Neural cell (in vitro differentiated cells): ENCODE data around the gene MAP3K14. TPM values are rescaled to one million over a fixed set of nuclear protein-coding genes. Genes with fewer than 3 reads are reported as not detected.

ENCODE experiments used
- H2AFZ ChIP-seq: fragments of 200-600, 300-800 bp; sonication (generic), shearing (Covaris generic); 2 replicates; pipeline ENCODE4 v1.6.0; 2014; ENCODE audit warnings: low read depth, mild to moderate bottlenecking, antibody characterized with exemption, low read length, moderate library complexity
- H3F3A ChIP-seq: fragments of 200-600 bp; shearing (Covaris generic); 2 replicates; pipeline ENCODE4 v1.6.1; 2016; ENCODE audit warnings: mild to moderate bottlenecking, moderate library complexity, mixed read lengths, antibody characterized with exemption, low read length; ENCODE audit not compliant: insufficient read depth, poor library complexity, severe bottlenecking
- H3K27ac ChIP-seq: fragments of 200-600, 300-800 bp; sonication (generic), shearing (Covaris generic); 2 replicates; pipeline ENCODE4 v1.5.1; 2014; ENCODE audit warnings: mild to moderate bottlenecking, low read length, moderate library complexity
- H3K27me3 ChIP-seq: fragments of 300-800, 200-600 bp; sonication (generic), shearing (Covaris generic); 2 replicates; pipeline ENCODE4 v1.6.0; 2014; ENCODE audit warnings: mild to moderate bottlenecking, low read depth, low read length, moderate library complexity; ENCODE audit not compliant: insufficient read depth
- H3K36me3 ChIP-seq: fragments of 300-800, 200-600 bp; sonication (generic), shearing (Covaris generic); 2 replicates; pipeline ENCODE4 v1.5.1; 2014; ENCODE audit warnings: mild to moderate bottlenecking, antibody characterized with exemption, low read length, moderate library complexity; ENCODE audit not compliant: insufficient read depth
- H3K4me2 ChIP-seq: fragments of 300-800, 200-600 bp; sonication (generic), shearing (Covaris generic); 2 replicates; pipeline ENCODE4 v1.6.0; 2014; ENCODE audit warnings: mild to moderate bottlenecking, low read length
- H3K4me3 ChIP-seq: fragments of 300-800, 200-600 bp; sonication (generic), shearing (Covaris generic); 2 replicates; pipeline ENCODE4 v1.5.1; 2014; ENCODE audit warnings: mild to moderate bottlenecking, low read length, moderate library complexity
- H3K79me2 ChIP-seq: fragments of 200-600 bp; shearing (Covaris generic); replicated peaks from 2 replicates; pipeline ENCODE4 v1.6.0; 2014; ENCODE audit warnings: mild to moderate bottlenecking, low read length, moderate library complexity; ENCODE audit not compliant: insufficient read depth
- H3K9ac ChIP-seq: fragments of 300-800, 200-600 bp; sonication (generic), shearing (Covaris generic); 2 replicates; pipeline ENCODE4 v1.6.1; 2016; ENCODE audit warnings: mild to moderate bottlenecking, low read length, mixed read lengths
- H3K9me2 ChIP-seq: fragments of 200-600 bp; shearing (Covaris generic); 2 replicates; pipeline ENCODE4 v1.6.1; 2016; ENCODE audit warnings: mild to moderate bottlenecking, low read length, mixed read lengths; ENCODE audit not compliant: insufficient read depth
- H3K9me3 ChIP-seq: fragments of 200-600, 300-800 bp; sonication (generic), shearing (Covaris generic); 2 replicates; pipeline ENCODE4 v1.6.1; 2016; ENCODE audit warnings: mild to moderate bottlenecking, mixed run types, low read length, moderate library complexity, mixed read lengths
- H4K20me1 ChIP-seq: fragments of 200-600 bp; shearing (Covaris generic); 2 replicates; pipeline ENCODE4 v1.6.1; 2016; ENCODE audit warnings: mild to moderate bottlenecking, mixed run types; ENCODE audit not compliant: insufficient read depth
- CTCF ChIP-seq: fragments of 450-650 bp; IDR thresholded peaks from 2 replicates; pipeline ENCODE4 v1.5.1; 2014; ENCODE audit warnings: antibody characterized with exemption, mild to moderate bottlenecking, moderate library complexity; ENCODE audit not compliant: poor library complexity, severe bottlenecking
- EP300 ChIP-seq: fragments of 450-650 bp; conservative IDR thresholded peaks from 2 replicates; pipeline ENCODE4 v1.6.1; 2014; ENCODE audit warnings: antibody characterized with exemption, mild to moderate bottlenecking, moderate library complexity; ENCODE audit not compliant: poor library complexity, severe bottlenecking
- EZH2 ChIP-seq: fragments of 200-600, 300-800 bp; shearing (Covaris generic), sonication (generic); IDR thresholded peaks from 2 replicates; pipeline ENCODE4 v1.6.1; 2014; ENCODE audit warnings: antibody characterized with exemption, low read length, borderline replicate concordance, mild to moderate bottlenecking; ENCODE audit not compliant: insufficient read depth, poor library complexity, severe bottlenecking
- MXI1 ChIP-seq: fragments of 450-650 bp; conservative IDR thresholded peaks from 2 replicates; pipeline ENCODE4 v1.6.1; 2014; ENCODE audit warnings: antibody characterized with exemption, mild to moderate bottlenecking; ENCODE audit not compliant: poor library complexity, severe bottlenecking
- POLR2AphosphoS5 ChIP-seq: IDR thresholded peaks from 2 replicates; pipeline ENCODE4 v1.6.1; 2012
- RAD21 ChIP-seq: fragments of 450-650 bp; conservative IDR thresholded peaks from 2 replicates; pipeline ENCODE4 v1.6.1; 2014; ENCODE audit warnings: antibody characterized with exemption, mild to moderate bottlenecking, moderate library complexity
- REST ChIP-seq: IDR thresholded peaks from 2 replicates; pipeline ENCODE4 v1.6.1; 2012; ENCODE audit warnings: borderline replicate concordance
- SMC3 ChIP-seq: fragments of 450-650 bp; conservative IDR thresholded peaks from 2 replicates; pipeline ENCODE4 v1.6.1; 2014; ENCODE audit warnings: antibody characterized with exemption, mild to moderate bottlenecking, moderate library complexity; ENCODE audit not compliant: poor library complexity
- TAF1 ChIP-seq: IDR thresholded peaks from 2 replicates; pipeline ENCODE4 v1.6.1; 2012; ENCODE audit warnings: low read depth
- polyA plus RNA-seq: library from polyadenylated mRNA; depleted of rRNA; stranded (reverse); fragments of >200 nt; gene quantifications from 2 replicates; pipeline ENCODE4 v1.2.3, GENCODE V29; 2014

The MAP3K14 gene
- polyA plus RNA-seq, 1 donor from 2014 or later, result 6.7 TPM

- H3K9me3 ChIP-seq, result no peaks in the 10 kb centered on the region
- no peaks in the 10 kb centered on the region for H3K79me2 ChIP-seq
- H3F3A ChIP-seq, result no peaks in the 10 kb centered on the region
- no peaks in the 10 kb centered on the region for H4K20me1 ChIP-seq
- no peaks in the 10 kb centered on the region for H3K36me3 ChIP-seq
- H3K4me2 ChIP-seq, result no peak overlapping the region
- peaks cover 5% of the 10 kb centered on the region for H3K27me3 ChIP-seq
- H3K4me3 ChIP-seq, result no peak overlapping the region
- no peak overlapping the region for H3K9ac ChIP-seq
- H3K9me2 ChIP-seq, result no peaks in the 10 kb centered on the region
- no peak overlapping the region for H2AFZ ChIP-seq
- H3K27ac ChIP-seq, result no peak overlapping the region
- TF ChIP-seq POLR2AphosphoS5, result no peak
- TF ChIP-seq RAD21, result no peak
- no peak for TF ChIP-seq TAF1
- TF ChIP-seq REST, result no peak
- TF ChIP-seq EZH2, result no peak
- no peak for TF ChIP-seq SMC3
- TF ChIP-seq MXI1, result no peak
- no peak for TF ChIP-seq EP300
- TF ChIP-seq CTCF, result no peak
Observed at GRCh38 chr17:45263477-45263860, 53.4 kb downstream of the MAP3K14 start.

- Histone ChIP-seq H2AFZ (no peak overlapping the region), H3K27me3 (peaks cover 5% of the 10 kb centered on the region), H3K9me2 (no peaks in the 10 kb centered on the region), H3K9me3 (no peaks in the 10 kb centered on the region), H3K27ac (no peak overlapping the region), H4K20me1 (no peaks in the 10 kb centered on the region), H3K4me2 (no peak overlapping the region), H3F3A (no peaks in the 10 kb centered on the region), H3K9ac (no peak overlapping the region), H3K79me2 (no peaks in the 10 kb centered on the region), H3K4me3 (no peak overlapping the region), H3K36me3 (no peaks in the 10 kb centered on the region)
- TF ChIP-seq EP300, result no peak
- no peak for TF ChIP-seq EZH2
- no peak for TF ChIP-seq POLR2AphosphoS5
- no peak for TF ChIP-seq REST
- no peak for TF ChIP-seq RAD21
Observed at GRCh38 chr17:45262516-45263476, 54.0 kb downstream of the MAP3K14 start.
